ENCODE measurements around the gene APEH. TPM values are rescaled to one million over a fixed set of nuclear protein-coding genes. Genes with fewer than 3 reads are reported as not detected.

The APEH gene
- total RNA-seq, 1 experiment from 2014 or later = 246 TPM

- H3K9me2 ChIP-seq (ENCODE audit: insufficient read depth) = no peaks in the 10 kb centered on the region
- no peak for TF ChIP-seq ZNF274 (IDR thresholded peaks at IDR 0.05; ENCODE audit: low read depth, low read length)
- no peak for TF ChIP-seq ATF3 (IDR thresholded peaks at IDR 0.05)
- no peak for TF ChIP-seq EZH2 (IDR thresholded peaks at IDR 0.05)
- TF ChIP-seq SIN3A (IDR thresholded peaks at IDR 0.05; ENCODE audit: low read depth) = no peak
- no peak for TF ChIP-seq JUND (IDR thresholded peaks at IDR 0.05)
- no peak for TF ChIP-seq ELF1 (IDR thresholded peaks at IDR 0.05; ENCODE audit: borderline replicate concordance, low read depth)
- TF ChIP-seq ZBTB33 (IDR thresholded peaks at IDR 0.05; ENCODE audit: extremely low read depth, insufficient replicate concordance, low read length) = no peak
- TF ChIP-seq POLR2A (IDR thresholded peaks at IDR 0.05; ENCODE audit: borderline replicate concordance, extremely low read depth, insufficient read depth, insufficient read length) = no peak
- TF ChIP-seq ZFX (IDR thresholded peaks at IDR 0.05) = no peak
- TF ChIP-seq CBX3 (IDR thresholded peaks at IDR 0.05; ENCODE audit: low read depth) = no peak
- no peak for TF ChIP-seq CTCF (IDR thresholded peaks at IDR 0.05 in 2 of 3, conservative IDR thresholded peaks at IDR 0.05 in 1 of 3; ENCODE audit: borderline replicate concordance in 1 of 3, insufficient read depth in 1 of 3, low read depth in 2 of 3, low read length in 2 of 3)
- no peak for TF ChIP-seq SP1 (IDR thresholded peaks at IDR 0.05; ENCODE audit: low read depth)
- TF ChIP-seq MAX (IDR thresholded peaks at IDR 0.05) = no peak
- no peak for TF ChIP-seq SRF (IDR thresholded peaks at IDR 0.05; ENCODE audit: low read depth)
- H3K4me2 ChIP-seq (ENCODE audit: low read length) = no peak overlapping the region
- intact Hi-C loops (cut with micrococcal nuclease) = no loop called here
- no peaks in the 10 kb centered on the region for H4K20me1 ChIP-seq (ENCODE audit: insufficient read depth)
- no peak overlapping the region for H3K27ac ChIP-seq (ENCODE audit: low read depth, low read length)
- no peaks in the 10 kb centered on the region for H3K79me2 ChIP-seq (ENCODE audit: insufficient read depth, low read length)
- POLR2A ChIA-PET = no interaction called here
- RAD21 ChIA-PET (ENCODE audit: low non-redundant PET in 1 of 2, low total read pairs in 2 of 2, uncharacterized antibody in 2 of 2, unreplicated experiment in 2 of 2) = no interaction called here
- no peaks in the 10 kb centered on the region for H3K27me3 ChIP-seq (ENCODE audit: insufficient read depth, low read length)
- CTCF ChIA-PET = no interaction called here
- H2AFZ ChIP-seq (ENCODE audit: low read depth, low read length, poor library complexity, severe bottlenecking) = no peak overlapping the region
- peaks cover 0 to 7% of the 10 kb centered on the region in 2 experiments; a peak in 1 of 4 replicates for H3K4me1 ChIP-seq (ENCODE audit: control insufficient read depth in 1 of 2, insufficient read depth in 2 of 2, low read length in 2 of 2)
- no peak overlapping the region for H3K4me3 ChIP-seq (replicated peaks in 1 of 2; ENCODE audit: low read depth in 1 of 2, low read length in 2 of 2)
- H3K9ac ChIP-seq (ENCODE audit: low read length) = no peak overlapping the region
- no peaks in the 10 kb centered on the region for H3K9me3 ChIP-seq (ENCODE audit: control insufficient read depth in 1 of 2, insufficient read depth in 1 of 2, low read depth in 1 of 2, low read length in 2 of 2)
- DNase-seq (ENCODE audit: low read depth, low spot score) = no peak
- H3K36me3 ChIP-seq (ENCODE audit: control insufficient read depth in 1 of 2, insufficient read depth in 2 of 2, low read length in 2 of 2) = no peaks in the 10 kb centered on the region
- no TSS peak for BruUV-seq (replicated peaks)
- no peak for ATAC-seq
Observed at GRCh38 chr3:49653621-49654020, 20.5 kb upstream of the APEH start.

All from HCT116 (cell line).